Measurements from ENCODE around the gene RNF183.

The RNF183 gene

DNA sequence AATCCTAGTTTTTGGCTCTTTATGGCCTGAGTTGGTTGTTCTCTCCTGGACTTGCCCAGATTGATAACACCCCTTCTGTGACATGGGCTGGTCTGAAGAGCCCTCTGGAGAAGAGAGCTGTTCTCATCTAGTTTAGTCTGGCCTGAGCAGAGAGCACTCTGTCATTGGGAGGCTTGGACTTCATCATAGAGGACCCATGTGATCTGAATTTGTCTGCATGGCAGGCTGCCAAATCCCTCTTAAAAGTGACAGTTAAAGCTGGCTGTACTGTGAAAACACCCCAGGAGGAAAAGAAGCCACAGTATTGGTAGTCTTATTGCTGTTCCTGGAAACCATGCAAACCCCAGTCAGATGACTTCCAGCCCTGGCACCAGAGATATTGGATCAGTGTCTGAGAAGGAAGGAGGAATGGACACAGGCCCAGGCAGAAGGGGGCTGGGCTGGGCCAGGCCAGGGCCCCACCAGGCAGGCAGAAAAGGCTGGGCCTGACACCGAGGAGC, 40.6 kb upstream of the RNF183 start:
- no peaks in the 10 kb centered on the region for H3K36me3 ChIP-seq
- H3K4me3 ChIP-seq (ENCODE audit: low read depth in 1 of 2, low read length in 1 of 2): no peak overlapping the region
- TF ChIP-seq, protein P1, sequence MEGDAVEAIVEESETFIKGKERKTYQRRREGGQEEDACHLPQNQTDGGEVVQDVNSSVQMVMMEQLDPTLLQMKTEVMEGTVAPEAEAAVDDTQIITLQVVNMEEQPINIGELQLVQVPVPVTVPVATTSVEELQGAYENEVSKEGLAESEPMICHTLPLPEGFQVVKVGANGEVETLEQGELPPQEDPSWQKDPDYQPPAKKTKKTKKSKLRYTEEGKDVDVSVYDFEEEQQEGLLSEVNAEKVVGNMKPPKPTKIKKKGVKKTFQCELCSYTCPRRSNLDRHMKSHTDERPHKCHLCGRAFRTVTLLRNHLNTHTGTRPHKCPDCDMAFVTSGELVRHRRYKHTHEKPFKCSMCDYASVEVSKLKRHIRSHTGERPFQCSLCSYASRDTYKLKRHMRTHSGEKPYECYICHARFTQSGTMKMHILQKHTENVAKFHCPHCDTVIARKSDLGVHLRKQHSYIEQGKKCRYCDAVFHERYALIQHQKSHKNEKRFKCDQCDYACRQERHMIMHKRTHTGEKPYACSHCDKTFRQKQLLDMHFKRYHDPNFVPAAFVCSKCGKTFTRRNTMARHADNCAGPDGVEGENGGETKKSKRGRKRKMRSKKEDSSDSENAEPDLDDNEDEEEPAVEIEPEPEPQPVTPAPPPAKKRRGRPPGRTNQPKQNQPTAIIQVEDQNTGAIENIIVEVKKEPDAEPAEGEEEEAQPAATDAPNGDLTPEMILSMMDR (IDR thresholded peaks at IDR 0.05): no peak
- H3K27ac ChIP-seq: no peak overlapping the region
- no peaks in the 10 kb centered on the region for H3K9me3 ChIP-seq
- peaks cover 4% of the 10 kb centered on the region for H3K27me3 ChIP-seq
- H3K4me1 ChIP-seq (ENCODE audit: control insufficient read depth in 1 of 2, insufficient read depth in 1 of 2, low read depth in 1 of 2, low read length in 1 of 2): peaks cover 14 to 15% of the 10 kb centered on the region in 2 experiments

DNA sequence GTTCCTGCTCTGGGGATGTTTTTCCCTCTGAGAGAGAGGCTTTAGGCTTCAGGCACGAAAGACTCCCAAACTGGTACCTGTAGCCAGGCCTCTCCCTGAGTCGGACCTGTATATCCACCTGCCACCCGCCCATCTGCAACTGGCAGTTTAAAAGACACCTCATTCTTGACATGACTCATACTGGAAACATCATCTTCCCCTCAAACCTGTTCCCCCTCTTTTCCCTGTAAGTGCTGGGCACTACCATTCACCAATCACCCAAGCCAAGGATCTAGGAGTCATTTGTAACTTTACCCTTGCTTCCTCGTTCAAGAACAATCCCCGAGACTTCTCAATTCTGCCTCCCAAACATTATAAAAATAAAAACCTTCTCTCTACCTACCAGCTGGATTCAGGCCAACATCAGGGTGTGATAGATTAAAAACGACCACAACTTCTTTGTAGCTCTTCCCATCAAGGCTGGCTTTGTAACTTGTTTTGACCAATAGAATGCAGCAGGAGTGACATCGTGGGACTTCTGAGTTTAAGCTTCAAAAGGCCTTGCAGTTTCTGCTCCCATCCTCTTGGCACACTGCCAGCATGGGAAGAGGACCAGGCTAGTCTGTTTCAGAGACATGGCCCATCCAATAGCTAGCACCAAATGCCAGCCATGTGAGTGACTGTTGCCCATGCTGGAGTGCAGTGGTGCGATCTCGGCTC, 38.7 kb upstream of the RNF183 start:
- Histone ChIP-seq H3K4me3 (ENCODE audit: low read depth in 1 of 2, low read length in 1 of 2) (no peak overlapping the region), H3K9me3 (no peaks in the 10 kb centered on the region), H3K4me1 (ENCODE audit: control insufficient read depth in 1 of 2, insufficient read depth in 1 of 2, low read depth in 1 of 2, low read length in 1 of 2) (peaks cover 14 to 15% of the 10 kb centered on the region in 2 experiments), H3K27ac (no peak overlapping the region), H3K27me3 (no peaks in the 10 kb centered on the region), H3K36me3 (no peaks in the 10 kb centered on the region)
- TF ChIP-seq, protein P1 (IDR thresholded peaks at IDR 0.05): no peak

DNA sequence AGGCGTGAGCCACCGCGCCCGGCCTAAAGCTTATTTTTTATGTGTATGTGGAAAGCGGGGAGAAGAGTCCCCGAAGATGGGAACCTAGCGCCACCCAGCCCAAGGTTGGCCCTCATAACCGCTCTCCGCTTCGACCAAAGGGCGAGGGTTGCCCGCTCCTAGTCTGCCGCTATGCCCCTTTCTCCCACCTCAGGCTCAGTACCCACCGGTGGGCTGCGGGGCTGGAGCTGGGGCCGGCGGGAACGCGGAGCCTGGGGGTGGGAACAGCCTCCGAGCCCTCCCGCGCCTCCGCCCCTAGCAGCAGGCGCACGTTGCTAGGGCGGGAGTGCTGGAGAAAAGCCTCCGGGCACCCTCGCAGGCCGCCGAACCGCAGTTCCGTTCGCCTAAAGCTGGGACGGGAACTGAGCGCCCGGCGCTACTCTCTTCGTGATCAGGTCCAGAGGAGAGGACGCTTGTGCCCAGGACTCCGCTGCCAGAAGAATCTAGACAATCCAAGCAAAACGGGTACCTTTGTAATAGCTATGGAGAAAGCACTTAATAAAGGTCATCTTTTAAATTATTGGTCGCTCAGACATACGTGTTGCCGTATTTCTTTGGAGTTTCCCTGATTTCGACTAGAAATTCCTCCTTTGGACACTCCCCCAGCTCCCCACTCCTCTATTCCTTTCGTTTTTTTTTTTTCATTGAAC, 37.0 kb upstream of the RNF183 start, which contains the start of gene WDR31:
Gene WDR31, minus strand, starts transcription at position 265 of the 689 bp plus-strand sequence. CDS start 8,253 bp downstream, outside the sequence.
- Histone ChIP-seq H3K9me3 (no peaks in the 10 kb centered on the region), H3K27me3 (no peaks in the 10 kb centered on the region), H3K36me3 (no peaks in the 10 kb centered on the region), H3K4me1 (ENCODE audit: control insufficient read depth in 1 of 2, insufficient read depth in 1 of 2, low read depth in 1 of 2, low read length in 1 of 2) (peaks cover 14 to 15% of the 10 kb centered on the region in 2 experiments), H3K27ac (no peak within 1 kb of the TSS), H3K4me3 (ENCODE audit: low read depth in 1 of 2, low read length in 1 of 2) (peak within 1 kb of the TSS; percentile 63 to 69)
- TF ChIP-seq, protein P1 (IDR thresholded peaks at IDR 0.05): no peak

DNA sequence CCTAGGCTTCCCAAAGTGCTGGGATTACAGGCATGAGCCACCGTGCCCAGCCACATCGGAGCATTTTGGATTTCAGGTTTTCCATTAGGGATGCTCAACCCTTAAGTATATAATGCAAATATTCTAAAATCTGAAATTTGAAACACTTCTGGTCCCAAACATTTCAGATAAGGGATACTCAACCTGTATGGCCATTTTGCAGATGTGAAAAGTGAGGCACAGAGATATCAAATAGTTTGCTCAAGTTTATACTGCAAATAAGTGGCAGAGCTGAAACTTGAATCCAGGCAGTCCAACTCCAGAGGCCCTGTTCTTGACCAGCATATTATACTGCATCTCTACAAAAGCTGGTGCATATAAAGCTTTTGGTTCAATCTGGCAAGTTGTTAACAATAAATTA, 34.5 kb upstream of the RNF183 start:
- H3K27ac ChIP-seq: no peak overlapping the region
- no peaks in the 10 kb centered on the region for H3K27me3 ChIP-seq
- H3K9me3 ChIP-seq: no peaks in the 10 kb centered on the region
- H3K36me3 ChIP-seq: no peaks in the 10 kb centered on the region
- TF ChIP-seq, protein P1 (IDR thresholded peaks at IDR 0.05): no peak
- peaks cover 14 to 15% of the 10 kb centered on the region in 2 experiments for H3K4me1 ChIP-seq (ENCODE audit: control insufficient read depth in 1 of 2, insufficient read depth in 1 of 2, low read depth in 1 of 2, low read length in 1 of 2)
- no peak overlapping the region for H3K4me3 ChIP-seq (ENCODE audit: low read depth in 1 of 2, low read length in 1 of 2)

DNA sequence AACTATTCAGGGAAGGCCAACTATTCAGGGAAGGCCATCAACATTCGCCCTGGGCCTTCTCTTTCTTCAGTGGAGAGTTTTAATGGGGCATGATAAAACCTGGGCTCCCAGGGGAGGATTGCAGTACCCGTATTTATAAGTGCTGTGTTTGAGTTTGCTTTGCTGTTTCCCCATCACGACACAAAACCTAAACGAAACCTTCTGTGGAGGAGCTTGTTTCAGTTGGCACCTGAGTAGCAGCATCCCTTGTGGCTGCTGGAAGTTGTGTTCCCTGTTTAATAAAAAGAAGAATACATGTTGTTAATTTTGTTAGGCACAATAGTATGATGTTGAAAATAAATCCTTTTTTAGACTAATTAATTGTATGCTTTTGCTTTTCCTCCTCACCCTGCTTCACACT, 28.6 kb upstream of the RNF183 start:
- Histone ChIP-seq H3K9me3 (no peaks in the 10 kb centered on the region), H3K36me3 (no peaks in the 10 kb centered on the region), H3K27ac (no peak overlapping the region), H3K4me3 (ENCODE audit: low read depth in 1 of 2, low read length in 1 of 2) (no peak overlapping the region), H3K4me1 (ENCODE audit: control insufficient read depth in 1 of 2, insufficient read depth in 1 of 2, low read depth in 1 of 2, low read length in 1 of 2) (no peaks in the 10 kb centered on the region), H3K27me3 (no peaks in the 10 kb centered on the region)
- TF ChIP-seq, protein P1 (IDR thresholded peaks at IDR 0.05): no peak
